BJ (cell line): ENCODE data around the gene LENG8. TPM values are rescaled to one million over a fixed set of nuclear protein-coding genes. Genes with fewer than 3 reads are reported as not detected.
"Not testable (repeated sequence)": the region's sequence is repeated elsewhere in the genome, so short reads cannot be mapped to it uniquely, and the experiment has no call there.

Experiments
- CTCF ChIA-PET: fragments of 350-600 bp; formaldehyde crosslinking; extraction: SDS; loops from one replicate; lab custom pipeline; 2021; ENCODE audit warnings: antibody characterized with exemption, inconsistent platforms; lab: Yijun Ruan, JAX
- POLR2A ChIA-PET: fragments of 300-600 bp; sonication (Branson Sonifier 250); formaldehyde crosslinking; extraction: SDS; loops from one replicate; lab custom pipeline; 2021; ENCODE audit warnings: antibody characterized with exemption; lab: Charles Lee
- DNase-seq: peaks from one replicate; pipeline ENCODE4 v3.0.0-alpha.2; 2011; ENCODE audit warnings: low read depth
- H3K27me3 ChIP-seq: 2 replicates; pipeline ENCODE4 v1.6.0; 2011; ENCODE audit warnings: low read length; ENCODE audit not compliant: control insufficient read depth, insufficient read depth
- H3K36me3 ChIP-seq: 2 replicates; pipeline ENCODE4 v1.5.1; 2011; ENCODE audit warnings: low read length; ENCODE audit not compliant: control insufficient read depth, insufficient read depth
- H3K4me3 ChIP-seq: 2 replicates; pipeline ENCODE4 v1.5.1; 2011; ENCODE audit warnings: low read depth, mild to moderate bottlenecking, control low read depth, low read length
- CTCF ChIP-seq: IDR thresholded peaks from 2 replicates; pipeline ENCODE4 v1.5.1; 2011; ENCODE audit warnings: low read depth, mild to moderate bottlenecking, control low read depth, inconsistent platforms, low read length, moderate library complexity; ENCODE audit not compliant: insufficient read depth
- polyA plus RNA-seq: library from polyadenylated mRNA; depleted of rRNA; stranded (reverse); fragments of >200 nt; gene quantifications from 2 replicates; pipeline ENCODE4 v1.2.3, GENCODE V29; 2011

LENG8 gene
- polyA plus RNA-seq, 1 experiment, result 39.5 TPM

GRCh38 chr19:54464044-54464629 lies 15.1 kb downstream of the LENG8 start:
- Histone ChIP-seq H3K4me3 (peak overlapping the region; percentile 63), H3K27me3 (no peaks in the 10 kb centered on the region), H3K36me3 (peaks cover 21% of the 10 kb centered on the region)
- TF ChIP-seq CTCF, result no peak
- CTCF ChIA-PET, result interaction anchor here (1.0 to 2.9 kb wide), 2 partner anchors 16 to 24 kb away, joined by 3 to 8 read pairs; partner anchors contain the start of gene LENG8
- POLR2A ChIA-PET, result interaction anchor here (1.0 kb wide), 2 partner anchors 9 to 15 kb away, joined by 9 read pairs; partner anchors contain the start of genes CDC42EP5 and LENG8
- no peak for DNase-seq

- ChIA-PET CTCF (no interaction called here), POLR2A (no interaction called here)
- no peak for TF ChIP-seq CTCF
- Histone ChIP-seq H3K27me3 (no peaks in the 10 kb centered on the region), H3K4me3 (peak overlapping the region; percentile 63), H3K36me3 (peaks cover 20% of the 10 kb centered on the region)
- DNase-seq, result no peak
These were observed 15.8 kb downstream of the LENG8 start for GRCh38 chr19:54464630-54465425.

GRCh38 chr19:54465426-54466109 lies 16.6 kb downstream of the LENG8 start:
- no peak for DNase-seq
- Histone ChIP-seq H3K4me3 (no peak overlapping the region), H3K27me3 (no peaks in the 10 kb centered on the region), H3K36me3 (peaks cover 16% of the 10 kb centered on the region)
- POLR2A ChIA-PET, result no interaction called here
- CTCF ChIA-PET, result interaction anchor here (0.7 kb wide), 1 partner anchor 17 kb away, joined by 3 read pairs; the partner anchor contains the start of gene LENG8
- TF ChIP-seq CTCF, result no peak

GRCh38 chr19:54466110-54466480 lies 17.1 kb downstream of the LENG8 start:
- POLR2A ChIA-PET, H3K27me3 ChIP-seq, DNase-seq, H3K4me3 ChIP-seq: not testable (repeated sequence)
- H3K36me3 ChIP-seq, result peaks cover 12% of the 10 kb centered on the region
- CTCF ChIA-PET, result interaction anchor here (0.7 kb wide), 2 partner anchors 13 to 17 kb away, joined by 3 to 4 read pairs; partner anchors contain the start of gene LENG8

GRCh38 chr19:54469496-54469934 lies 20.5 kb downstream of the LENG8 start:
- H3K36me3 ChIP-seq, result peaks cover 5% of the 10 kb centered on the region
- no peak for TF ChIP-seq CTCF
- no peak for DNase-seq
- H3K4me3 ChIP-seq, result no peak overlapping the region
- CTCF ChIA-PET, result interaction anchor here (1.1 kb wide), 1 partner anchor 11 kb away, joined by 3 read pairs; no protein-coding TSS in a partner anchor
- H3K27me3 ChIP-seq, result no peaks in the 10 kb centered on the region
- POLR2A ChIA-PET, result no interaction called here
